COR-L47 (cell line): ENCODE results near the gene MUC5AC.
A peak's percentile ranks its signal among the peaks of the same experiment; 100 is the strongest.

ENCODE experiments used
- DNase-seq: peaks from one replicate; lab custom pipeline; 2025; lab: John Stamatoyannopoulos, UW

Gene MUC5AC

DNA sequence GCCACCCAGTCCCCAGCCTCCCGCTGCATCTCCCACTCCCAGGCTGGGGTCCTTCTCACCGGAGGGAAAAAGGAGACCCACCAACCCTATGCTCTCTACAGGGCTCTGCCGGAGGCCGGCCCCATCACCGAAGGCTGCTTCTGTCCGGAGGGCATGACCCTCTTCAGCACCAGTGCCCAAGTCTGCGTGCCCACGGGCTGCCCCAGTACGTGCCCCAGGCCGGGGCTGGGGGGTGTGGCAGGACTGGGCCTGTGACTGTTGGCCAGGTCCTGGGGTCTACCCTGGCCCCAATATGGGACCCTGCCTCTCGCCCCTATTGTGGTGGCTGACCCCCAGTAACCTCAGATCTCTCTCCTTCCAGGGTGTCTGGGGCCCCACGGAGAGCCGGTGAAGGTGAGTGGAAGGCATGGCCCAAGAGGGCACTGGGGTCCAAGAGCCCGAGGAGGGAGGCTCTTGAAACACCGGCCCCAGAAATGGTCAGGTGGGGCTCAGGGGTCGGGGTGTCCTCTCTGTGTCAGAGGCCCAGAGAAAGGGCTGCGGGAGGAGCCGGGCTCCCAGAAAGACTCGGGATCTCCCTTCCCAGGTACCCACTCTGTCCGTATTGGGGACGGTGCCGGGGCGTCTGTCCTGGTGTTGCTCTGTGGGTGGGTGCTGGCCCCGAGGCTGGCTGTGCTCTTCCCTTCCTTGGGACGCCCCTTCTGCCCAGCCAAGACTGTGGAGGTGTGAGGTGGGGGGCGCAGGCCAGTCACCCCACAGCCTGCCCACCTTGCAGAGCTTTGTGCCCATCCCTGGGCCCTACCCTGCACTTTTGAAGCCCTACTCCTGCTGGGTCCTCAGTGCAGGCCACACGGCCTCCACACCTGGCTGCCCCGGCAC, 39.0 kb downstream of the MUC5AC start:
- DNase-seq = no peak

DNA sequence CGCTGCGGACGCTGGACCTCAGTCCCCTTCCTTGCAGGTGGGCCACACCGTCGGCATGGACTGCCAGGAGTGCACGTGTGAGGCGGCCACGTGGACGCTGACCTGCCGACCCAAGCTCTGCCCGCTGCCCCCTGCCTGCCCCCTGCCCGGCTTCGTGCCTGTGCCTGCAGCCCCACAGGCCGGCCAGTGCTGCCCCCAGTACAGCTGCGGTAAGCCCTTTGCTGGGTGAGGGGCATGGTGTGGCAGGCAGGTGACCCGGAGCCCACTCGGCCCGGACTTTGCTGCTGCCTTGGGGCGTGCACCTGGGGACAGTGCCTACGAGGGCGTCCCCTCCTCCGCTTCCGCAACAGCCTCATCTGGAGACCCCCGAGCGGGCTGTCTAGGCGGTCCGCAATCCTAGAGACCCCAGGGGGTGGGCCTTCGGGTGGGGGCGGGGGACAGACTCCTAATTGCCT, 39.7 kb downstream of the MUC5AC start:
- DNase-seq = no peak

DNA sequence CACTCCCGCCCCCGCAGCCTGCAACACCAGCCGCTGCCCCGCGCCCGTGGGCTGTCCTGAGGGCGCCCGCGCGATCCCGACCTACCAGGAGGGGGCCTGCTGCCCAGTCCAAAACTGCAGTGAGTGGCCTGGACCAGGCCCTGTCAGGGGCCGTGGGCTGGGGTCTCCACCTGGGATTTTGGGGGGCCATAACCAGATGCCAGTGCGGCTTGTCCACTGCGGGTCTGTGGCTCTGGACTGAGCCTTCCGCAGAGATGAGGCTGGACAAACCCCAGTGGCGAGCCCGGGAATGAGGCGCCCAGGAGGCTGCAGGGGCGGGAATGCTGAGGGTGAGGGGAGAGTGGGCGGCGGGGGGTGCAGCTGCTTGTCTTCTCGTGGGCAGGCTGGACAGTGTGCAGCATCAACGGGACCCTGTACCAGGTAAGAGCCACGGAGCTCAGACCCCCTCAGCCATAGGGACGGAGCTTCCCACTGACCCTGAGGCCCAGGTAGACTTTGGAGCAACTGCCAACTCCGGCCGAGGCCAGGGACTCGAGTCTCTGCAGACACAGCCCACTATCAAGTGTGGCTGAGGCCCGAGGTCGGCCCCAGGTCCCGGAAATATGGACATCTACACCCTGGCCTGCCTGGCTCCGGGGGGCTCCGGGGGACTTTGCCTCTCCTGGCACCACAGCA, 40.3 kb downstream of the MUC5AC start:
- no peak for DNase-seq

DNA sequence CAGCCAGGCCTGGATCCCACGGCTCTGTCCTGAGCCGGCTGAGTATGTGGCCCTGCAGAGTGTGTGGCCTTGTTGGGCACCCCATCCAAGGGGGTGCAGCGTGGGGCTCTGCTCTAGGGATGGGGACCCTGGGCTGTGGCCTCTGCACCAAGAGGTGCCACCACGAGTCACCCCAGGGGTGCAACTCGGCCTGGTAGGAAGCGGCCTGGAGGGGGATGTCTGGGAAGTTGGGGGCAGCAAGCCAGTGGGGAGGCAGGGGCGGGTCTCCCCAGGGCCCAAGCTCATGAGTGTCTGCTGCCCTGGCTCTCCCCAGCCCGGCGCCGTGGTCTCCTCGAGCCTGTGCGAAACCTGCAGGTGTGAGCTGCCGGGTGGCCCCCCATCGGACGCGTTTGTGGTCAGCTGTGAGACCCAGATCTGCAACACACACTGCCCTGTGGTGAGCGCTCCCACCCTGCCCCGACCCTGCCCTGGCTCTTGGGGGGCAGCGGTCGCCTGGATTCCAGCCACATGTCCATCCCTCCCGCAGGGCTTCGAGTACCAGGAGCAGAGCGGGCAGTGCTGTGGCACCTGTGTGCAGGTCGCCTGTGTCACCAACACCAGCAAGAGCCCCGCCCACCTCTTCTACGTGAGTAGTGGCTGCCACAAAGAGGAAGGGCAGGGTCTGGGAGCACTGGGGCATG, 40.9 kb downstream of the MUC5AC start:
- no peak for DNase-seq

DNA sequence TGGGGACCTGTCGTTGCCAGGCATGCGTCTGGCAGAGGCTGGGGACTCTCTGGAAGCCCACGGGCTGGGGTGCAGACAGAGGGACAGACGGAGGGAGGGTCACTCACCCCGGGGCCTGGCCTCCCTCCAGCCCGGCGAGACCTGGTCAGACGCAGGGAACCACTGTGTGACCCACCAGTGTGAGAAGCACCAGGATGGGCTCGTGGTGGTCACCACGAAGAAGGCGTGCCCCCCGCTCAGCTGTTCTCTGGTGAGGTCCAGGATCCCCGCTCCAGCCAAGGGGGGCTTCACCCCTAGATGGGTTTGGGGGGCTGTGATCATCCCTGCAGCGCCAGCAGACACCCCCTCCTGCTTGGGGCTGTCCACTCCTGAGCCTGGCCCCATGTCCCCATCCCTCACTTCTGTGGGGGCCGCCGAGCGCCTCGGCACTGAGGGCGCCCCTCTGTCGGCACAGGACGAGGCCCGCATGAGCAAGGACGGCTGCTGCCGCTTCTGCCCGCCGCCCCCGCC, 41.5 kb downstream of the MUC5AC start:
- DNase-seq = no peak

DNA sequence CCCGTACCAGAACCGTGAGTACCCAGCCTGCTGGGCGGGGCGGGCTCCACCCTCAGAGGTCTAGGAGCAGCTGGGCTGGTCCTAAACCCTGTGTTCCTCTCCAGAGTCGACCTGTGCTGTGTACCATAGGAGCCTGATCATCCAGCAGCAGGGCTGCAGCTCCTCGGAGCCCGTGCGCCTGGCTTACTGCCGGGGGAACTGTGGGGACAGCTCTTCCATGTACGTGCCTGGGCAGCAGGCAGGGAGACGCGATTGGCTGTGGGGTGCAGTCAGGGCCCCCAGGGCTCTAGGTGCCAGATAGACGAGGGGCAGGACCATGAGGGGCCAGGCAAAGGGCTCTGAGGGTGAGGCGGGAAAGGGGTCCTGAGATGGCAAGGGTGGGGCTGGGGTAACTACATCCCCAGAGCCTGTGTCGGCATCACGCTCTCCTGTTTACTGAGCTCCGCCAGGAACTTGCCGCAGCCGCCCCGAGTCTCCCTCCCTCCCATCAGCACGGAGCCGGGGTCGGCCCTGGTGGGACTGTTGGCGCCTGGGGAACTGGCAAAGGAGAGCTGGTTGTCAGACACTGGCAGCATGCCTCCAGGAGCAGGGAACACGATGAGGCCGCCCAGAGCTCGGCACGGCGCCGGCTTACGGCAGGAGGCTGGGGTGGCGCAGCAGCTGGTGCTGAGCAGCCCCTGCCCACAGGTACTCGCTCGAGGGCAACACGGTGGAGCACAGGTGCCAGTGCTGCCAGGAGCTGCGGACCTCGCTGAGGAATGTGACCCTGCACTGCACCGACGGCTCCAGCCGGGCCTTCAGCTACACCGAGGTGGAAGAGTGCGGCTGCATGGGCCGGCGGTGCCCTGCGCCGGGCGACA, 42.2 kb downstream of the MUC5AC start:
- DNase-seq = no peak

DNA sequence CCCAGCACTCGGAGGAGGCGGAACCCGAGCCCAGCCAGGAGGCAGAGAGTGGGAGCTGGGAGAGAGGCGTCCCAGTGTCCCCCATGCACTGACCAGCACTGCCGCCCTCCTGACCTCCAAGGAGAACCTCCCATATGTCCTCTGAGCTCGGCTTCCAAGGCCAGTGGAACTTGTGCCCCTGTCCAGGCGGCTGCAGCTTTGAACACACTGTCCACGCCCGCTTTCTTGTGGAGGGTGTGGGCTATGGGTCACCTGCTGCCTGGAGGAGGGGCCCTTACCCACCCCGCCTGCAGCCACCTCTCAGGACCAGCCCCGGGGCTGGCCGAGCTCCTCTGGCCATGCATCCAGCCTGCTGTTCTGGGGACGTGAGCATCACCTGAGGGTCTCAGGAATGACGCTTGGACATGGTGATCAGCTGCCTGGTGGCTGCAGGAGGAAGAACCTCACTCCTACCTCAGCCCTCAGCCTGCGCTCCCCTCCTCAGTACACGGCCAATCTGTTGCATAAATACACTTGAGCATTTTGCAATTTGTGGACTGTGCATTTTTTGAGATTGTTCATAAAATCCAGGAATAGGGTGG, 42.9 kb downstream of the MUC5AC start:
- DNase-seq = no peak

DNA sequence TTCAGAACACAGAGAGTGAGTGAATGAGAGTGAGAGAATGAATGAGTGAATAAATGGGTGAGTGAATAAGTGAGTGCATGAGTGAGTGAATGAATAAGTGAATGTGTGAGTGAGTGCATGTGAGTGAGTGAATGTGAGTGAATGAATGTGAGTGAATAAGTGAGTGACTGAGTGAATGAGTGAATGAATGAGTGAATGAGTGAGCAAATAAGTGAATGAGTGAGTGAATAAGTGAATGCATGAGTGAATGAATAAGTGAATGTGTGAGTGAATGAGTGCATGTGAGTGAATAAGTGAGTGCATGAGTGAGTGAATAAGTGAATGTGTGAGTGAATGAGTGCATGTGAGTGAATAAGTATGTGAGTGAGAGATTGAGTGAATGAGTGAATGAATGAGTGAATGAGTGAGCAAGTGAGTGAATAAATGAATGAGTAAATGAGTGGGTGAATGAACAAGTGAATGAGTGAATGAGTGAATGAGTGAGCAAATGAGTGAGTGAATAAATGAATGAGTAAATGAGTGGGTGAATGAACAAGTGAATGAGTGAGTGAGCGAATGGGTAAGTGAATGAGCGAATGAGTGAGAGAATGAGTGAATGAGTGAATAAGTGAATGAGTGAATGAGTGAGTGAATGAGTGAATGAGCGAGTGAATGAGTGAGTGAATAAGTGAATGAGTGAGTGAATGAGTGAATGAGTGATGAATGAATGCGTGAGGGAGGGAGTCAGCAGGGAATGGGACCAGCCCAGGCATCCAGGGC, 43.8 kb downstream of the MUC5AC start:
- DNase-seq = no peak

DNA sequence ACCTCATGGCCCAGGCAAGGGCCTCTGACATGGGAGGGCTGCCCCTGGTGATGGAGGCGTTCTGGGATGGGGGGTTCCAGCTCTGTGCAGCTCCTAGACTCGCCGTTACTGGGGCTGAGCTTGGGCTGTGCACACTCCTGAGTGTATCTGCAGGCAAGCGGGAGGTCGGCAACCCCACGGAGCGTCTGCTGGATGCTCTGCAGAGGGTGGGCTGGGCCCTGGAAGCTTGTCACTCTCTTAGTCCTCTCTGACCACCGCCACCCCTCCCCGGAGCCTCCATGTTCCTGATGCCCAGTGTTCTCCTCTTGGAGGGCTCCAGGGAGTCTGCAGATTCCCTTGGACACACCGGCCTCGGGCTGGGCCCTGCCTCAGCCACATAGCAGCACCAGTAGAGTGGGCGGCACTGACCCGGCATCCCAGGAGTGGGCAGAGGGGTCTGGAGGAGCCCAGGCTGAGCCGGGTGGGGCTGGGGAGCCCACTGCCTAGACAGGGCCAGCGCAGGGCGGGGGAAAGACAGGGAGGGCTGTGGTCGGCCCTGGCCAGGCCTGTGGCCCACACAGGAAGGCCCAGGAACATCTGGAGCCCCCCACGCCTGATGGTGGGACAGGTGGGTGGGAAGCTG, 44.5 kb downstream of the MUC5AC start:
- no peak for DNase-seq

DNA sequence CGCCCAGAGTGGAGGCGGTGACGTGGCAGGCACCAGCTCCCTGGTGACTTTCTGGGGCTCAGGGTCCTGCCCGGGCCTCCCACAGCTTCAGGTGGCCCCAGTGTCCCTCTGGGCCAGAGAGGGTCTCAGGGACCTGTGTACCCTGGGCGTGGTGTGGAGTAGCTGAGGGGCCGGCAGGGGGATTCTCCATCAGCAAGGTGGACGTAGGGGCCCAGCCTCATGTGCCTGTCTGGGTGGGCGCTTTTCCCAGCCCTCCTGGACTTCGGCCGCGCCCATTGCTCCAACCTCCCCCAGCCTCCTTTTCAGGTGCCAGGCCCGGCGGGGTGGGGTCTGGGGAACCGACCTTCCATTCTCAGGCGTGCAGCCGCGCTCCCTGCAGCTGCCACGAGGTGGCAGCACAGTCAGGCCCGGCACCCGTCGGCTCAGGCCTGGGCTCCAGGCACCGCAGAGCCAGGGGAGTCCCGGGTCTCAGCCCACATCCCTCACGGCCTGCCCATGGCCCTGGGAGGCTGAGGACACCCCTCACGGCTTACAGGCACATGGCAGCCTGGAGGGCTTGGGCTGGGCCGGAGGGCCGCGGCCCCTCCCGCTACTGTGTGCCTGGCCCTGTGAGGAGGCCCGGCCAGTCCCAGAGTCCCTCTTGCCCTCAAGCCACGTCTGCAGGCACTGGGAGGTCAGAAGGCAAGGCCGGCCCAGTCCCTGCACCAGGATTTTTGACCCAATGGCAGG, 45.2 kb downstream of the MUC5AC start:
- peak; percentile 34 for DNase-seq

DNA sequence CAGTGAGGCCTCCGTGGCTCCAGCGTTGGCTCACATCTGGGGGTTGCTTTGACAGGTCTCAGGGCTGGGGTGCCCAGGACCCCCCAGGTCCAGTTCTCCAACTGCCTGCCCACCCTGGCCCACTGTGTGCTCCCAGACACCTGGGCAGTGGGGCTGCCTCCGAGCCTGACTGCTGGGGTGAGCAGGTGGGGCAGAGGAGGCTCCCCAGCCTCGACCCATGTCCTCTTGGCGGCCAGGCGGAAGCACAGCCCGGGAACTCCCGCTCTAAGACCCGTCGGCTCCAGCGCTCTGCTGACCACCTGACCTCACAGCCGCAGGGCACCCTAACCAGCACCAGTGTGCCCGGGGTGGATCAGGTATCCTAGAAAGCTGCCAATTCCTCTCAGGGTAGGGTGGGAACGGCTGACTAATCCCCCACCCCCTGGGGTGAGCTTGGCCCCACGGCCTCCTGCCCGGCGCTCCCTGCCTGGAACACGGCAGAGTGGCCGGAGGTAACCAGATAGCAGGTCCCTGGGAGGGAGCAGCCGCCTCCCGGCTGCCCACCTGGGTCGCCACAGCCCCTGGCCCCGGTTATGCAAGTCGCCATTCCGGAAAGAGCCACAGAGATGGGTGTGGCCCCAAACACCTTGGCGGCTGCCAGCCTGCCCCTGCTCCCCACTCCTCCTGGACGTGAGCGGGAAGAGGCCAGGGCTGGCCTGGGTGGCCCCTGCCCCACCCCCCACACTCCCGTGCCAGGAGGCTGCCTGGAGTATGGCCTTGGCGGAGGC, 45.9 kb downstream of the MUC5AC start:
- DNase-seq = no peak

DNA sequence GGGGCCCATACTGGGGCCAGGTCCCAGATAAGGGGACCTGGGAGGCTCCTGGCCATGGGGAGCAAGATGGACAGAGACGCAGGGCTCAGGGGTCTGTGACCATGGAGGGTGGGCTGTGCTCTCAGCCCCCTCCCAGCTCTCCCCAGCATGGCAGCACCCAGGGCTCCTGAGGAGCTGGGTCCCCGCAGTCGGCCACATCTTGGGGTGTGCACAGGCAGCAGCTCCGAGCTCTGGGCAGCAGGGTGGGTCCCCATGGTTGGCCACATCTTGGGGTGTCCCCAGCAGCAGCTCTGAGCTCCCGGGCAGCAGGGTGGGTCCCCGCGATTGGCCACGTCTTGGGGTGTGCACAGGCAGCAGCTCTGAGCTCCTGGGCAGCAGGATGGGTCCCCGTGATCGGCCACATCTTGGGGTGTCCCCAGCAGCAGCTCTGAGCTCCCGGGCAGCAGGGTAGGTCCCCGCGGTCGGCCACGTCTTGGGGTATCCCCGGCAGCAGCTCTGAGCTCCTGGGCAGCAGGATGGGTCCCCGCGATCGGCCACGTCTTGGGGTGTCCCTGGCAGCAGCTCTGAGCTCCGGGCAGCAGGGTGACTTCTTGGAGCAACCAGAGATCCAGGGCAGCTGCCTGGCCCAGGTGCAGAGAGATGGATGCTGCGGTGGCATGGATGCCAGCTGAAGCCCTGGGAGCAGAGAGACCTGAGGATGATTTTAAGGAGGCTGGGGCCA, 46.8 kb downstream of the MUC5AC start:
- no peak for DNase-seq

DNA sequence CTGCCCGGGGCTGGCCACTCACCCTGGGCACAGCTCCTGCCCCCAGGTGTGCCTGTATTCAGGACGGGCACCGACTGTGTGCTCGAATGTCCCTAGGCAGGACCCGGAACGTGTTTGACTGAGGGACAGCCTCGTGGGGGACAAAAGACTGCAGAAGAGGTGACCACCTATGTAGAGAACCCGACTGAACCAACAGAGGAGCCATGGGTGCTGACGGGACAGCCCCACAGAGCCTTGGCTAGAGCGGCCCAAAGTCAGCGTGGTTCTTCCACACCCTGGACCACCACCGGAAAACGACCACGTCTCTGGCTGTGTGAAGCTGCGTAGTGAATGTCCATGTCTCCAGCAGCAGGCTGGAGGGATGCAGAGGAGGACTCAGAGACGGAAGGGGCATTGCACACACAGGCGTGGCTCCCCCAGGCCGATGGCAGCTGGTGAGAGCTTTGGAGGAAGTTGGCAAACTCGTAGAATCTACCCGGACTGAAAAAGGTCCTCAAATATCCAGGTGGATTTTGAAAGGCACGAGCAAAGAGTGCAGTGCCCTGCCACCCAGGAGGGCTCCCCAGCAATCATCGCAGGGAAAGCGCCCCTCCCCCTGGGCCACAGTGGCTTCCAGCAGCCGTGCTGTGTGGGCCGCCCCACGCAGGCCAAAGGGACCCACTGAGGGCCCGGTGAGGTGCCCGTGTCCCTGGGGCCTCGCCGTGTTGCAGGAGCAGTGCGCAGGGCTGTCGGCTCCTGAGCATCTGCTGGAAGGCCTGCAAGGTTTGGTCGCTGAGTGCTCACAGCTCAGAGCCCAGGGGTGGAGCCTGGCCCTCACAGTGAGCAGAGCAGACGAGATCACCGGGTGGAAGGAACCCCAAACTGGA, 47.6 kb downstream of the MUC5AC start:
- DNase-seq = no peak

DNA sequence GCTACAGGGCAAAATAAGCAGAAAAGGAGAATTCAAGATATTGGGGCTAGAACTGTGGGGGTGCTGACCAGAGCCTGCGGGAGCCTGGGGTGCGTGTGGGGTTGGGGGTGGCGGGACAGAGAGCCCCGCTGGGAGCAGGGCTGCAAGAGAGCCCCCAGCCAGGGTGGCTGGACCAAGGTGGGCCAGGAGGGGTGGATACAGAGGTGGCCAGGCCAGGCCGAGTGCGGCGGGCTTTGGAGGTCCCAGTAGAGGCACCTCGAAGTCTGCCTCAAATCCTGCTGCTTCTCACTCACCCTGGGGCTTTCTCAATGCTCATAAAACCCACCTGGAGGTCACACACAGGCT, 48.2 kb downstream of the MUC5AC start:
- DNase-seq = no peak

DNA sequence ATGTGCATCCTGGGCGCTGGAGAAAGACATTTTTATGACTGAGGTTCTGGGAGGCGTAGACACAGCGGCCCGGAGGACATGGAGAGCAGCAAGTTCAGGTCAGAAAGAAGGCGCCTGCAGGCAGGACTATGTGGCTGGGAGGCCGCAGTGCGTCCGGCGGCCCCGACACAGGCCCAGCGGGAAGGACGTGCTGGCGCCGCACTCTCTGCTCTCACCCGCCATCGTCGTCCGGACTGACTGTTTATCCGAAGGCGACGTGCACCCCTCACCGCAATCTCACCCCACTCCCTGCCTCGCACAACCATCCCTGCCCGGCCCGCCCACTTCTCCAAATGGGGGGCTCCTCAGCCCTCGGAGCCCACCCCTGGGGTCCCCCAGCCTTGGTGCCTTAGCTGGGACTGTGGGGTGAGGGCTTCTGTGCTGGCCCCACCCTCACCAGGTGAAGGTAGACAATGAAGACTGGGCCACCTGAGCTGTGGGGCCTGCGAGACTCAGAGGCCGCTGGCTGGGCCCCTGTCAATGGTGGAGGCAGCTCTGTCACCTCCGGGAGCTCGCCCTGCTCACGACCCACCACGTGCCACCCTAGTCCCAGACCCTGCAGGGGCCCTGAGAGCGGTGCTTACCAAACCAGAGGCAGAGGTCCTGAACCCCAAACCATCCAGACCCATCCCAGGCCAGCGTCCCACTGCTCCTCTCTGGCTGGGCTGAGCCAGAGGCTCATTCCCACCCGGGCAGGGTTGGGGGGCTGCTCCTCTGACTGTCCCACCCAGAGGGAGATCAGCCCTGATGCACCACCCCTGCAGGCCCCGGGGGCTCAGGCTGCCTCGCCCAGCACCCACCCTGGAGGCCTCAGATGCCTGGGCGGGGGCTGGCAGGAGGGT, 48.9 kb downstream of the MUC5AC start:
- no peak for DNase-seq
